ENCODE measurements around the gene IL19.

Gene IL19

GRCh38 chr1:206829282-206829681 lies 58.7 kb downstream of the IL19 start:
- no peaks in the 10 kb centered on the region for H3K4me1 ChIP-seq (ENCODE audit: control insufficient read depth in 1 of 2, insufficient read depth in 2 of 2, low read length in 2 of 2)
- no peak overlapping the region for H3K14ac ChIP-seq (ENCODE audit: low read length)
- H3K18ac ChIP-seq (ENCODE audit: low read length): no peak overlapping the region
- H3K9ac ChIP-seq (ENCODE audit: low read length): no peak overlapping the region
- H3K79me1 ChIP-seq (ENCODE audit: low read length): no peaks in the 10 kb centered on the region
- no peak for DNase-seq
- H2AFZ ChIP-seq (ENCODE audit: insufficient read depth, low read length, poor library complexity): no peak overlapping the region
- no peaks in the 10 kb centered on the region for H3K79me2 ChIP-seq (ENCODE audit: control insufficient read depth, insufficient read depth, low read length, poor library complexity)
- no peak overlapping the region for H3K27ac ChIP-seq (ENCODE audit: low read depth, low read length)
- H3K23ac ChIP-seq (ENCODE audit: low read length): no peak overlapping the region
- no peak overlapping the region for H3K4ac ChIP-seq (ENCODE audit: low read depth, low read length)
- H2BK12ac ChIP-seq (ENCODE audit: low read length): no peak overlapping the region
- WGBS (ENCODE audit: extremely low coverage, insufficient coverage, insufficient read length): no CpG with 5 or more reads among the region's 6 CpGs
- no peak overlapping the region for H3K4me2 ChIP-seq (ENCODE audit: low read length)
- H4K12ac ChIP-seq (ENCODE audit: low read depth, low read length): no peak overlapping the region
- no peak overlapping the region for H4K8ac ChIP-seq (ENCODE audit: low read depth, low read length)
- H2AK5ac ChIP-seq (ENCODE audit: low read length): no peak overlapping the region
- no peak overlapping the region for H2BK120ac ChIP-seq (ENCODE audit: insufficient read depth, low read length, poor library complexity)
- H2BK5ac ChIP-seq (ENCODE audit: low read depth, low read length, poor library complexity): no peak overlapping the region
- no peaks in the 10 kb centered on the region for H3K36me3 ChIP-seq (ENCODE audit: control insufficient read depth in 1 of 2, insufficient read depth in 2 of 2, low read length in 2 of 2)
- no peak overlapping the region for H4K91ac ChIP-seq (ENCODE audit: low read depth, low read length)
- no peaks in the 10 kb centered on the region for H3K27me3 ChIP-seq (ENCODE audit: insufficient read depth, low read length)
- H3K4me3 ChIP-seq (ENCODE audit: low read depth, low read length): no peak overlapping the region
- no peaks in the 10 kb centered on the region for H3K9me3 ChIP-seq (ENCODE audit: insufficient read depth, low read depth, low read length)

DNA sequence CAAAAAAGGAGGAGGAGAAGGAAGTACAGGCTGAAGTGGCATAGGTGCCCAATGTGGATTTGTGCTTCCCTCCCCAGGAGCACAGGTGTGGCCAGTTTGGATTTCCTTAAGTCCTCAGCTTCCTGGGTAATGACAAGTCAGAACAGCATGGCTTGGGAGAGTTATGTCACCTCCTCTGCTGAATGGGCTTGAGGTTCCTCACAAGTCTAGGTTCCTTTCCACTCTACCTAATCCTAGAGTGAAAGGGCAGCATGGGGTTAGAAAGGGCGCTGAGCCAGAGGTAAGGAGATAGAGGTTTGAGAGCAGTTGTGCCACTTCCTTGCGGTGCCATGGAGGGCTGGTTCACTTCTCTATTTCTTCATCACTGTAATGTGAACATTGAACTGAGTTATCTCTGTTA lies 59.3 kb downstream of the IL19 start:
- Histone ChIP-seq H3K4me3 (ENCODE audit: low read depth, low read length) (no peak overlapping the region), H2BK120ac (ENCODE audit: insufficient read depth, low read length, poor library complexity) (no peak overlapping the region), H2AFZ (ENCODE audit: insufficient read depth, low read length, poor library complexity) (no peak overlapping the region), H3K9me3 (ENCODE audit: insufficient read depth, low read depth, low read length) (no peaks in the 10 kb centered on the region), H4K12ac (ENCODE audit: low read depth, low read length) (no peak overlapping the region), H3K27ac (ENCODE audit: low read depth, low read length) (no peak overlapping the region), H3K23ac (ENCODE audit: low read length) (no peak overlapping the region), H2BK12ac (ENCODE audit: low read length) (no peak overlapping the region), H3K14ac (ENCODE audit: low read length) (no peak overlapping the region), H3K36me3 (ENCODE audit: control insufficient read depth in 1 of 2, insufficient read depth in 2 of 2, low read length in 2 of 2) (no peaks in the 10 kb centered on the region), H3K18ac (ENCODE audit: low read length) (no peak overlapping the region), H4K8ac (ENCODE audit: low read depth, low read length) (no peak overlapping the region), H3K79me2 (ENCODE audit: control insufficient read depth, insufficient read depth, low read length, poor library complexity) (no peaks in the 10 kb centered on the region), H3K4me2 (ENCODE audit: low read length) (no peak overlapping the region), H2AK5ac (ENCODE audit: low read length) (no peak overlapping the region), H3K4me1 (ENCODE audit: control insufficient read depth in 1 of 2, insufficient read depth in 2 of 2, low read length in 2 of 2) (no peaks in the 10 kb centered on the region), H3K27me3 (ENCODE audit: insufficient read depth, low read length) (no peaks in the 10 kb centered on the region), H3K79me1 (ENCODE audit: low read length) (no peaks in the 10 kb centered on the region), H2BK5ac (ENCODE audit: low read depth, low read length, poor library complexity) (no peak overlapping the region), H3K9ac (ENCODE audit: low read length) (no peak overlapping the region), H3K4ac (ENCODE audit: low read depth, low read length) (no peak overlapping the region), H4K91ac (ENCODE audit: low read depth, low read length) (no peak overlapping the region)
- DNase-seq: no peak
- no CpG with 5 or more reads among the region's 2 CpGs for WGBS (ENCODE audit: extremely low coverage, insufficient coverage, insufficient read length)

DNA sequence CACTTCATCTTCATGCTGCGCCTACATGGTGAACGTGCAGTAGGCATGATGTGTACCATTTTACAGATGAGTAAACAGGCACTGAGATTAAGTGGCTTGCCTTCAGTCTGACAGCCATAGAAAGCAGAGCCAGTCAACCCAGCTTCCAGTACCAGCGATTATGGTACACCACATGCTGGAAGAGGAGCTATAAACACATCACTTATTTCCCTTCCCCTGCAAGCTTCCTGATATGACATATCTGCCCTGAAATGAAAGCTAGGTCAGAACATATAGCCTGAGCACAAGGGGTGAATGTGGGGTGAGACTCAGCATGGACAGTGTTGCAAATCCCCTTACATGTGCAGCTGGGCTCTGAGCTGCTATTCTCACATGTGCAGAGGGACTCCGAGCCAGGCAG lies 61.1 kb downstream of the IL19 start:
- no peak overlapping the region for H3K9ac ChIP-seq (ENCODE audit: low read length)
- no CpG with 5 or more reads among the region's 4 CpGs for WGBS (ENCODE audit: extremely low coverage, insufficient coverage, insufficient read length)
- H3K27me3 ChIP-seq (ENCODE audit: insufficient read depth, low read length): no peaks in the 10 kb centered on the region
- no peak overlapping the region for H4K12ac ChIP-seq (ENCODE audit: low read depth, low read length)
- H4K8ac ChIP-seq (ENCODE audit: low read depth, low read length): no peak overlapping the region
- no peak overlapping the region for H3K18ac ChIP-seq (ENCODE audit: low read length)
- no peak overlapping the region for H2BK12ac ChIP-seq (ENCODE audit: low read length)
- H2BK120ac ChIP-seq (ENCODE audit: insufficient read depth, low read length, poor library complexity): no peak overlapping the region
- H3K4me2 ChIP-seq (ENCODE audit: low read length): no peak overlapping the region
- no peak overlapping the region for H2AK5ac ChIP-seq (ENCODE audit: low read length)
- H3K4me3 ChIP-seq (ENCODE audit: low read depth, low read length): no peak overlapping the region
- no peak overlapping the region for H2BK5ac ChIP-seq (ENCODE audit: low read depth, low read length, poor library complexity)
- no peak overlapping the region for H3K4ac ChIP-seq (ENCODE audit: low read depth, low read length)
- DNase-seq: no peak
- no peaks in the 10 kb centered on the region for H3K36me3 ChIP-seq (ENCODE audit: control insufficient read depth in 1 of 2, insufficient read depth in 2 of 2, low read length in 2 of 2)
- H3K4me1 ChIP-seq (ENCODE audit: control insufficient read depth in 1 of 2, insufficient read depth in 2 of 2, low read length in 2 of 2): no peaks in the 10 kb centered on the region
- H3K79me1 ChIP-seq (ENCODE audit: low read length): no peaks in the 10 kb centered on the region
- no peak overlapping the region for H3K27ac ChIP-seq (ENCODE audit: low read depth, low read length)
- H3K14ac ChIP-seq (ENCODE audit: low read length): no peak overlapping the region
- no peak overlapping the region for H4K91ac ChIP-seq (ENCODE audit: low read depth, low read length)
- H2AFZ ChIP-seq (ENCODE audit: insufficient read depth, low read length, poor library complexity): no peak overlapping the region
- H3K9me3 ChIP-seq (ENCODE audit: insufficient read depth, low read depth, low read length): no peaks in the 10 kb centered on the region
- no peaks in the 10 kb centered on the region for H3K79me2 ChIP-seq (ENCODE audit: control insufficient read depth, insufficient read depth, low read length, poor library complexity)
- no peak overlapping the region for H3K23ac ChIP-seq (ENCODE audit: low read length)

GRCh38 chr1:206832352-206832880 lies 61.8 kb downstream of the IL19 start:
- WGBS (ENCODE audit: extremely low coverage, insufficient coverage, insufficient read length): no CpG with 5 or more reads among the region's 2 CpGs
- Histone ChIP-seq H3K18ac (ENCODE audit: low read length) (no peak overlapping the region), H3K79me2 (ENCODE audit: control insufficient read depth, insufficient read depth, low read length, poor library complexity) (no peaks in the 10 kb centered on the region)

More at GRCh38 chr1:206832352-206832880, 61.8 kb downstream of the IL19 start:
- no peak overlapping the region for H4K8ac ChIP-seq (ENCODE audit: low read depth, low read length)
- H3K27me3 ChIP-seq (ENCODE audit: insufficient read depth, low read length): no peaks in the 10 kb centered on the region
- no peaks in the 10 kb centered on the region for H3K79me1 ChIP-seq (ENCODE audit: low read length)
- H4K91ac ChIP-seq (ENCODE audit: low read depth, low read length): no peak overlapping the region
- H3K14ac ChIP-seq (ENCODE audit: low read length): no peak overlapping the region
- H3K4me2 ChIP-seq (ENCODE audit: low read length): no peak overlapping the region
- H3K27ac ChIP-seq (ENCODE audit: low read depth, low read length): no peak overlapping the region
- no peaks in the 10 kb centered on the region for H3K4me1 ChIP-seq (ENCODE audit: control insufficient read depth in 1 of 2, insufficient read depth in 2 of 2, low read length in 2 of 2)
- no peak overlapping the region for H2BK12ac ChIP-seq (ENCODE audit: low read length)
- H3K23ac ChIP-seq (ENCODE audit: low read length): no peak overlapping the region
- no peak overlapping the region for H2AFZ ChIP-seq (ENCODE audit: insufficient read depth, low read length, poor library complexity)
- no peak overlapping the region for H3K4me3 ChIP-seq (ENCODE audit: low read depth, low read length)
- H3K36me3 ChIP-seq (ENCODE audit: control insufficient read depth in 1 of 2, insufficient read depth in 2 of 2, low read length in 2 of 2): no peaks in the 10 kb centered on the region
- no peak overlapping the region for H2BK120ac ChIP-seq (ENCODE audit: insufficient read depth, low read length, poor library complexity)
- H3K9ac ChIP-seq (ENCODE audit: low read length): no peak overlapping the region
- DNase-seq: no peak
- no peak overlapping the region for H2AK5ac ChIP-seq (ENCODE audit: low read length)
- H4K12ac ChIP-seq (ENCODE audit: low read depth, low read length): no peak overlapping the region
- H2BK5ac ChIP-seq (ENCODE audit: low read depth, low read length, poor library complexity): no peak overlapping the region
- no peak overlapping the region for H3K4ac ChIP-seq (ENCODE audit: low read depth, low read length)
- H3K9me3 ChIP-seq (ENCODE audit: insufficient read depth, low read depth, low read length): no peaks in the 10 kb centered on the region

Measured in trophoblast cell (in vitro differentiated cells and primary cell).